HUES6 (cell line): Measurements from ENCODE around the gene WWTR1.

Source experiments
- H3K27ac ChIP-seq: 2 replicates; pipeline ENCODE4 v1.7.0; 2013; ENCODE audit warnings: low read depth, mild to moderate bottlenecking, low read length, inconsistent platforms
- H3K27me3 ChIP-seq: 2 replicates; pipeline ENCODE4 v1.6.1; 2013; ENCODE audit warnings: low read length; ENCODE audit not compliant: control insufficient read depth, insufficient read depth
- H3K36me3 ChIP-seq: 2 replicates; pipeline ENCODE4 v1.6.1; 2013; ENCODE audit warnings: low read length; ENCODE audit not compliant: control insufficient read depth, insufficient read depth
- H3K4me1 ChIP-seq: 2 replicates; pipeline ENCODE4 v1.6.1; 2013; ENCODE audit warnings: low read length; ENCODE audit not compliant: control insufficient read depth, insufficient read depth
- H3K4me3 ChIP-seq: 2 replicates; pipeline ENCODE4 v1.5.1; 2013; ENCODE audit warnings: low read depth, low read length
- H3K9ac ChIP-seq: one replicate; pipeline ENCODE4 v1.6.1; 2013; ENCODE audit warnings: mild to moderate bottlenecking, low read length
- H3K9me3 ChIP-seq: 2 replicates; pipeline ENCODE4 v1.6.1; 2013; ENCODE audit warnings: low read depth, low read length; ENCODE audit not compliant: control insufficient read depth, insufficient read depth

The WWTR1 gene

DNA sequence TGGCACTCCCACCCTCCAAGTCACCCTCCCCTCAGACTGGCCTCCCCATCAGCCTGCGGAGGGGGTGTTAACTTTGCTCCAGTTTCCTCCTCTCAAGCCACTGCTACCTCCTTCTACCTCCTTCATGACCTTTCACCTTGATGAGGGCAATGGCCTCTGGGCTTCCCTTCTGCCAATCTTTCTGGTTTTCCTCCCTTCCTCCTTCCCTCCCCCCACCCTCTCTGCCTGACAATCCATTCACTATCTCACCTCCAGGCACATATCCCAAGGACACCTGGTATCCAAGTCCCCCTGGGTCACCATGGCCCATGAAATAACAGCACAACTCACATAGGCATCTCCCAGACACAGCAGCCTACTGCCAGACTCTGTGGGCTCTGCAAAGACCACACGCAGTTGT is 80.0 kb downstream of the WWTR1 start:
- Histone ChIP-seq H3K9me3 (no peaks in the 10 kb centered on the region), H3K4me1 (peaks cover 61% of the 10 kb centered on the region), H3K9ac (no peak overlapping the region), H3K4me3 (no peak overlapping the region), H3K36me3 (no peaks in the 10 kb centered on the region), H3K27ac (no peak overlapping the region), H3K27me3 (no peaks in the 10 kb centered on the region)

GRCh38 chr3:149575961-149576564 is 81.8 kb downstream of the WWTR1 start:
- Histone ChIP-seq H3K4me3 (peak overlapping the region; percentile 10; the same call in 1 of the 2 replicates), H3K4me1 (peaks cover 50% of the 10 kb centered on the region), H3K27ac (peak overlapping the region; percentile 66), H3K36me3 (peaks cover 12% of the 10 kb centered on the region), H3K27me3 (no peaks in the 10 kb centered on the region), H3K9ac (peak overlapping the region; percentile 64), H3K9me3 (no peaks in the 10 kb centered on the region)

DNA sequence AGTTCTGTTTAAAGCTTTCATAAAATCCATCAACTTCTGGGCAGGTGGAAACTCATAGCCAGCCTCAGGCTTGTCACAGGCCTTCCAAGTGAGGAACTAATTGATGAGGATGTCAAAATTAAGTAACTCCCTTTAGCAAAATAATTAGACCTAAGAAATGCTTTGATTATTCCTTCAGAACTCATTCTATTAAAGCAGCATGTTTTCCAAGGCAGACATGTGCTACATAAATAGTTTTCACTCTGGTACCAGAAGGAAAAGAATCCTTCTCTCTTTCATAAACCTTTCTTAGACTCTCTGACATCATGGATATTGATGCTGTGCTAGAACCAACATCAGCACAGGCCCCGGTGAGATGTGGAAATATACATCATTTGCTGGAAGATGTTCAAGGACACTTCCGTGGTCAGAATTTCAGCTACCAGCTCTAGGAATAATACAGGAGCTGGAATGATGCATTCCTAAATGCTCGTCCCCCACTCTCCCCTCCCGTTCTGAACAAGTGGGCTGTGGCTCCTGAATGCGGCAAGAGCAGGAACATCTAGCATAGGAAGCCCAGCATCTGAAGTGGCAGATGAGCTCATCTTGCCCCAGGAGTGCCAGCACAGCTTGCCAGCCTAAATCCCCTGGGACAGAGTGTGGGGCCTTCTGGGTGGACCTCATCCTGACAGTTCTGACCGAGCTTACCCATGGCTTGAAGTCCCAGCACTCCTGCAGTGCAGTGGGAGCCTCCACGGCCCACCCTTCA is 82.4 kb downstream of the WWTR1 start:
- no peaks in the 10 kb centered on the region for H3K9me3 ChIP-seq
- H3K27ac ChIP-seq = peak overlapping the region; percentile 66; the same call in 1 of the 2 replicates
- H3K4me3 ChIP-seq = no peak overlapping the region; the same call in 1 of the 2 replicates
- H3K9ac ChIP-seq = peak overlapping the region; percentile 64
- H3K4me1 ChIP-seq = peaks cover 49% of the 10 kb centered on the region
- no peaks in the 10 kb centered on the region for H3K27me3 ChIP-seq
- H3K36me3 ChIP-seq = peaks cover 17% of the 10 kb centered on the region

GRCh38 chr3:149572796-149573414 is 84.9 kb downstream of the WWTR1 start:
- Histone ChIP-seq H3K4me3 (no peak overlapping the region), H3K9ac (no peak overlapping the region), H3K36me3 (peaks cover 20% of the 10 kb centered on the region), H3K27me3 (no peaks in the 10 kb centered on the region), H3K4me1 (peaks cover 43% of the 10 kb centered on the region), H3K9me3 (no peaks in the 10 kb centered on the region), H3K27ac (no peak overlapping the region)

GRCh38 chr3:149571381-149571780 is 86.4 kb downstream of the WWTR1 start:
- no peak overlapping the region for H3K9ac ChIP-seq
- H3K27me3 ChIP-seq = no peaks in the 10 kb centered on the region
- no peak overlapping the region for H3K4me3 ChIP-seq
- peaks cover 20% of the 10 kb centered on the region for H3K36me3 ChIP-seq
- H3K9me3 ChIP-seq = no peaks in the 10 kb centered on the region
- no peak overlapping the region for H3K27ac ChIP-seq
- H3K4me1 ChIP-seq = peaks cover 37% of the 10 kb centered on the region

DNA sequence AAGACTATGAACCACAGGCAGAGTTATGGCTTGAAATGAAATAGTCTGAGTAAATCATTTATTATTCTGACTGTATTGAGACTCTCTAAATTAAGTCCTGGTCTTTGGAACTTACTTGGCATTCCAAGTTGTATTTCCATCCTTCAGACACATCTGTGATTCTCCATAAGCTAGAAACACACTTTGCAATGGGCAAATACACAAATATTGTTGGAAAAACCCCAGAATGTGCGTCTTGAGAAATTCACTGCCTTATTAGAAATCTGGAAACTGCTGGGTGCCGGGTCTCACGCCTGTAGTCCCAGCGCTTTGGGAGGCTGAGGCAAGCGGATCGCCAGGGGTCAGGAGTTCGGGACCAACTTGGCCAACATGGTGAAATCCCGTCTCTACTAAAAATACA is 87.8 kb downstream of the WWTR1 start:
- Histone ChIP-seq H3K36me3 (peaks cover 20% of the 10 kb centered on the region), H3K4me3 (no peak overlapping the region), H3K27me3 (no peaks in the 10 kb centered on the region), H3K9ac (no peak overlapping the region), H3K27ac (no peak overlapping the region), H3K9me3 (no peaks in the 10 kb centered on the region), H3K4me1 (peaks cover 23% of the 10 kb centered on the region)

- no peak overlapping the region for H3K27ac ChIP-seq
- no peaks in the 10 kb centered on the region for H3K27me3 ChIP-seq
- no peak overlapping the region for H3K9ac ChIP-seq
- 0 out of 2 replicates have a peak, but pooled peaks cover 3% of the 10 kb centered on the region for H3K9me3 ChIP-seq
- no peak overlapping the region for H3K4me3 ChIP-seq
- H3K4me1 ChIP-seq = peaks cover 20% of the 10 kb centered on the region
- peaks cover 18% of the 10 kb centered on the region for H3K36me3 ChIP-seq
Measured at GRCh38 chr3:149567381-149567780, 90.4 kb downstream of the WWTR1 start.

DNA sequence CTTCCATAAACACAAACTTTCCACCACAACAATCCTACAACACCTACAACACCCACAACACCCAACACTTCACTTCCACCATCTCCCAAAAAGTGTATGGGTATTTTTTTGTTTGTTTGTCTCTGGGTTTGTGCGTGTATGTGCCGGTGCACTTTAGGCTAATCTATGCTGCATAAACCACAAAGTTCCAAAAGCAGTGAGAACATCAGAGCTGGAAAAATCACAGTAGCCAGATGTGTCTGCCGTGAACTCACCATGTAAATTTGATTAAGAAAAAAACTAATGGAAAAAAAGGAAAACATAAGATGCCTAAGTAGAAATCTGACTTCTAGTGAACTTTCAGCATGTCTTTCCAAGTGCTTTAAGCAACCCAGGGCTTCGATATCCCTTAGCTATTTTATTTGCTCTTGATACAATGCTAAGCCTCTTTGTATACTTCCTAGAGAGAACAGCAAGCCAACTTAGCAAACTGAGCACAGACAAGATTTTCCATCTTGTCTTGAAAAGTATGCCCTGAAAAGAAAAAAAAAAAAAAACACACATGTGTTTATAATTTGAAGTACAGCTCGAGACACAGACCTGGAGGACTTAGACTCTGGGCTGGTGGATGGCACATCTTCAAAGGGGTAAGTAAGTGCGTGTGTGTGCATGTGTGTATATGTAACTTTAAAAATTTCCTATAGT is 91.4 kb downstream of the WWTR1 start:
- H3K9me3 ChIP-seq = 0 out of 2 replicates have a peak, but pooled peaks cover 3% of the 10 kb centered on the region
- H3K27ac ChIP-seq = no peak overlapping the region
- no peaks in the 10 kb centered on the region for H3K27me3 ChIP-seq
- no peak overlapping the region for H3K9ac ChIP-seq
- peaks cover 22% of the 10 kb centered on the region for H3K4me1 ChIP-seq
- H3K4me3 ChIP-seq = no peak overlapping the region
- H3K36me3 ChIP-seq = peaks cover 11% of the 10 kb centered on the region; the same call in 1 of the 2 replicates

GRCh38 chr3:149564079-149564478 is 93.7 kb downstream of the WWTR1 start:
- H3K4me1 ChIP-seq = peaks cover 22% of the 10 kb centered on the region
- no peak overlapping the region for H3K4me3 ChIP-seq
- no peaks in the 10 kb centered on the region for H3K36me3 ChIP-seq
- no peak overlapping the region for H3K9ac ChIP-seq
- H3K27ac ChIP-seq = peak overlapping the region; percentile 12; the same call in 1 of the 2 replicates
- 0 out of 2 replicates have a peak, but pooled peaks cover 3% of the 10 kb centered on the region for H3K9me3 ChIP-seq
- H3K27me3 ChIP-seq = no peaks in the 10 kb centered on the region

- no peak overlapping the region for H3K9ac ChIP-seq
- H3K27ac ChIP-seq = 0 out of 2 replicates have a peak overlapping the region, but pooled peaks have one; percentile 19
- peaks cover 22% of the 10 kb centered on the region for H3K4me1 ChIP-seq
- 0 out of 2 replicates have a peak, but pooled peaks cover 3% of the 10 kb centered on the region for H3K9me3 ChIP-seq
- no peaks in the 10 kb centered on the region for H3K27me3 ChIP-seq
- H3K4me3 ChIP-seq = no peak overlapping the region
- no peaks in the 10 kb centered on the region for H3K36me3 ChIP-seq
Measured at GRCh38 chr3:149563114-149563513, 94.7 kb downstream of the WWTR1 start.
